Mucosa of descending colon (tissue), 3 donors: Measurements from ENCODE around the gene MEX3D. TPM values are rescaled to one million over a fixed set of nuclear protein-coding genes. Genes with fewer than 3 reads are reported as not detected.
"Not testable (repeated sequence)": the region's sequence is repeated elsewhere in the genome, so short reads cannot be mapped to it uniquely, and the experiment has no call there.

Source experiments
- ATAC-seq: fragments of 200-7000 bp; cut with Tn5 transposase; one replicate; pipeline ENCODE4 v1.9.1; 2020; ENCODE audit warnings: mild to moderate bottlenecking, moderate library complexity
- DNase-seq, 3 donors: peaks; one replicate each; pipeline ENCODE4 v3.0.0-alpha.2; 2020
- H3K36me3 ChIP-seq: fragments of 200-600 bp; one replicate; pipeline ENCODE4 v1.8.0; 2021; ENCODE audit warnings: low read depth, mild to moderate bottlenecking
- H3K4me1 ChIP-seq: fragments of 200-600 bp; one replicate; pipeline ENCODE4 v1.8.0; 2021; ENCODE audit warnings: low read depth, mild to moderate bottlenecking
- H3K4me3 ChIP-seq: fragments of 200-600 bp; one replicate; pipeline ENCODE4 v1.8.0; 2021; ENCODE audit warnings: mild to moderate bottlenecking
- H3K9me3 ChIP-seq: fragments of 200-600 bp; one replicate; pipeline ENCODE4 v1.8.0; 2021; ENCODE audit warnings: mild to moderate bottlenecking
- intact Hi-C, 2 donors: fragments of 100-400 bp; cut with DNase I in 1 of 2; cut with micrococcal nuclease in 1 of 2; formaldehyde crosslinking; loops; one replicate each; pipeline versions ENCODE4 v1.11.0 to v1.11.1; 2022; cut with DNase I, micrococcal nuclease
- total RNA-seq, 3 donors: library from RNA; stranded (reverse); fragmentation: NEBNext Ultra II Directional in 2 of 3; extraction: Animal tissue kit (Norgen Biotek cat#: 25700) in 2 of 3; gene quantifications; one replicate each; pipeline versions ENCODE4 v1.2.1 to v1.2.4, GENCODE V29; 2021 to 2023
- TF ChIP-seq, protein P1 (sequence below): fragments of 200-600 bp; IDR thresholded peaks from one replicate; pipeline ENCODE4 v1.8.0; 2022; ENCODE audit warnings: antibody characterized with exemption, mild to moderate bottlenecking
- donor health status: DM: no; HTN: no; CAD: no; lungs with moderate emphysema.
- donor health status: DM: no; HTN: no; CAD: no.
- donor health status: DM: no; HTN: yes; CAD: no.

MEX3D gene
- total RNA-seq, 3 donors from 2014 or later: 21.3 to 28.1 (median 21.5) TPM

GRCh38 chr19:1553415-1553814 is 14.7 kb downstream of the MEX3D start:
- DNase-seq (no peak), ATAC-seq (no peak)
- H3K36me3 ChIP-seq: no peaks in the 10 kb centered on the region
- intact Hi-C loops: no loop called here
- no peaks in the 10 kb centered on the region for H3K9me3 ChIP-seq
- H3K4me1 ChIP-seq: no peaks in the 10 kb centered on the region
- TF ChIP-seq, protein P1, sequence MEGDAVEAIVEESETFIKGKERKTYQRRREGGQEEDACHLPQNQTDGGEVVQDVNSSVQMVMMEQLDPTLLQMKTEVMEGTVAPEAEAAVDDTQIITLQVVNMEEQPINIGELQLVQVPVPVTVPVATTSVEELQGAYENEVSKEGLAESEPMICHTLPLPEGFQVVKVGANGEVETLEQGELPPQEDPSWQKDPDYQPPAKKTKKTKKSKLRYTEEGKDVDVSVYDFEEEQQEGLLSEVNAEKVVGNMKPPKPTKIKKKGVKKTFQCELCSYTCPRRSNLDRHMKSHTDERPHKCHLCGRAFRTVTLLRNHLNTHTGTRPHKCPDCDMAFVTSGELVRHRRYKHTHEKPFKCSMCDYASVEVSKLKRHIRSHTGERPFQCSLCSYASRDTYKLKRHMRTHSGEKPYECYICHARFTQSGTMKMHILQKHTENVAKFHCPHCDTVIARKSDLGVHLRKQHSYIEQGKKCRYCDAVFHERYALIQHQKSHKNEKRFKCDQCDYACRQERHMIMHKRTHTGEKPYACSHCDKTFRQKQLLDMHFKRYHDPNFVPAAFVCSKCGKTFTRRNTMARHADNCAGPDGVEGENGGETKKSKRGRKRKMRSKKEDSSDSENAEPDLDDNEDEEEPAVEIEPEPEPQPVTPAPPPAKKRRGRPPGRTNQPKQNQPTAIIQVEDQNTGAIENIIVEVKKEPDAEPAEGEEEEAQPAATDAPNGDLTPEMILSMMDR: no peak
- no peak overlapping the region for H3K4me3 ChIP-seq

DNA sequence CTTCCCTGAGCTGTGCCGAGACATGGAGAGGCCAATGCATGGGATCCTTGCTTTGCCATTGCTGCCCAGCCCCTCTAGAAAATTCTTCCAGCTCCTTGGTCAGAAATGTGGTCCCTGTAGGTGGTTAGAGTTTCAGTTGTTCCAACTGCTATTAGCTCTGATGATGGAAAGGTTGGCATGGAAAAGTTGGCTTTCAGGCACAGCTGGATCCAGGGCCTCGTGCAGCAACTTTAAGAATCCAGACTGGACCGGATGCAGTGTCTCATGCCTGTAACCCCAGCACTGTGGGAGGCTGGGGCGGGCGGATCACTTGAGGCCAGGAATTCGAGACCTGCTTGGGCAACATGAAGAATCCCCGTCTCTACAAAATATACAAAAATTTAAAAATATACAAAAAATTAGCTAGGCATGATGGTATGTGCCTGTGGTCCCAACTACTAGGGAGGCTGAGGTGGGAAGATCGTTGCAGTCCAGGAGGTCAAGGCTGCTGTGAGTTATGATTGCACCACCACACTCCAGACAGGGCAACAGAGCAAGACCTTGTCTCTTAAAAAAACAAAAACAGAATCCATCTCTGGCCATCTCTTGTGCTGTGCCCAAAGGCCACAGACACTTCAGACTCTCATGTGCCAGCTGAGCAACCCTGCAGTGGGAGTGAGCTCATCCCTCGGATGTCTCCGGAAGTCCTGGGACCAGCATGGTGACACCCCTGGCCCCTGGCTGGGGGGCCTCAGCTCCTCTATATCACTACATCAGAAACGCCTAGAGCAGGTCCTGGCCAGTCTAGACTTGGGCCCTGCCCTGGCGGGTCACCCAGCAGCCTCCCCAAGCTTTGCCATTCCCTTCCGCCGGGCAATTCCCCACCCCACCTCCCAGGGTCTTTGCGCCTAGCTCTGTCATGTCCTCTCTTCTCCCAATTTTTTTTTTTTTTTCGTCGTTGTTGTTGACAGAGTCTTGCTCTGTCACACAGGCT is 16.8 kb downstream of the MEX3D start:
- H3K4me1 ChIP-seq: no peaks in the 10 kb centered on the region
- no peak for DNase-seq
- no peak for ATAC-seq

GRCh38 chr19:1549332-1549945 is 18.7 kb downstream of the MEX3D start:
- intact Hi-C loops: no loop called here
- no peak overlapping the region for H3K4me3 ChIP-seq
- no peaks in the 10 kb centered on the region for H3K9me3 ChIP-seq
- H3K4me1 ChIP-seq: no peaks in the 10 kb centered on the region
- no peaks in the 10 kb centered on the region for H3K36me3 ChIP-seq
- no peak for DNase-seq
- no peak for ATAC-seq
- TF ChIP-seq, protein P1: no peak

More for the DNA sequence above, 16.8 kb downstream of the MEX3D start:
- Histone ChIP-seq H3K4me3 (no peak overlapping the region), H3K36me3 (no peaks in the 10 kb centered on the region), H3K9me3 (no peaks in the 10 kb centered on the region)
- intact Hi-C loops: no loop called here
- TF ChIP-seq, protein P1: no peak

- ATAC-seq: no peak
- H3K4me1 ChIP-seq: no peaks in the 10 kb centered on the region
- intact Hi-C loops: no loop called here
- TF ChIP-seq, protein P1: no peak
- DNase-seq: no peak
- no peaks in the 10 kb centered on the region for H3K9me3 ChIP-seq
- H3K4me3 ChIP-seq: no peak overlapping the region
- no peaks in the 10 kb centered on the region for H3K36me3 ChIP-seq
Measured at GRCh38 chr19:1540365-1540925, 27.7 kb downstream of the MEX3D start.

- H3K9me3 ChIP-seq, H3K4me1 ChIP-seq, intact Hi-C loops, DNase-seq, H3K4me3 ChIP-seq, H3K36me3 ChIP-seq, ATAC-seq: not testable (repeated sequence)
Measured at GRCh38 chr19:1539749-1540148, 28.4 kb downstream of the MEX3D start.

- TF ChIP-seq, protein P1: no peak
- Histone ChIP-seq H3K4me3 (no peak overlapping the region), H3K36me3 (no peaks in the 10 kb centered on the region), H3K4me1 (no peaks in the 10 kb centered on the region), H3K9me3 (no peaks in the 10 kb centered on the region)
- intact Hi-C loops: no loop called here
- ATAC-seq (no peak), DNase-seq (no peak)
Measured at GRCh38 chr19:1538978-1539377, 29.1 kb downstream of the MEX3D start.

GRCh38 chr19:1535699-1536098 is 32.4 kb downstream of the MEX3D start:
- H3K9me3 ChIP-seq, H3K4me1 ChIP-seq, ATAC-seq, H3K36me3 ChIP-seq, H3K4me3 ChIP-seq, intact Hi-C loops, DNase-seq: not testable (repeated sequence)
